ENCODE measurements around the gene DPM2. TPM values are rescaled to one million over a fixed set of nuclear protein-coding genes. Genes with fewer than 3 reads are reported as not detected.

DPM2 gene, protein sequence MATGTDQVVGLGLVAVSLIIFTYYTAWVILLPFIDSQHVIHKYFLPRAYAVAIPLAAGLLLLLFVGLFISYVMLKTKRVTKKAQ
- 20.5 and 23.8 TPM in 2 replicates for total RNA-seq

DNA sequence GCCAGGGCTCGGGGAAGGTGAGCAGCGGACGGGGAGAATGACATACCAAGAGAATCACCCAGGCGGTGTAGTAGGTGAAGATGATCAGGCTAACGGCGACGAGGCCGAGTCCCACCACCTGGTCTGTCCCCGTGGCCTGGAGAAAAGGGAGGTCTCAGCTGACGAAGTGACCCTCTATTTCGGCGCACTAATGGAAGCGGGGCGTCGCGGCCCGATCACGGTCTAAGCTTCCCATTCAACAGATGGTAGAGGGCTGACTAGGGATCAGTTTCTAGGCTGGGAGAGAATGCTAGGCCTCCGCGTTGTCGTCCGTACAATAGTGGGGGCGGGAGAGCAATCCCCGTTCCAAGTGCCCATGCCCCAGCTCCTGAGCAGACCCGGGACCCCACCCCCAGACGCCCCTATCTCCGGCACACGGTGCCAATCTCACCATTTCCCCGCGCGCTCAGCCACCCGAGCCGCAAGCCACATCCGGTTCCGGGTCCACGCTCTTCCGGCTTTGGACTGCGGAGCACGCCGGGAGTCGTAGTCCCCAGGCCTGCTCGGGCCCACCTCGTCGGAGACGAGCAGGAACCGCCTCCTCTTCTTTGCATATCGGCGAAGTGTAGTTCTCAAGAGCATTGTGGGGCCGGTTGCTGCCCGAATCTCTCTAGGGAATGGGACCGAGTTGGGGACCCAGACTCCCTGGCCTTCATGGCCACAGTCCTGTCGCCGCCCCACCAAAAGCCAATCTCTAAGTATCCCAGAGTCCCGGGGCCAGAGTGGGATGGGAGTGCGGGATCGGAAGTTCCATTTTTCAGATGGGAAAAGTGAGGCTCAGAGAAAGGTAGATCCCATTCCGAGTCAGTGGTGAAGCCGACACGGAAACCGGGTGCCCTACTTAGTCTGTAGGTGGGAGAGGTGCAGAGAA, at the start of gene DPM2:
DPM2 (minus strand) TSS at position 467 of the 910 bp plus-strand sequence; CDS start at position 433, 34 bp downstream.

DNA sequence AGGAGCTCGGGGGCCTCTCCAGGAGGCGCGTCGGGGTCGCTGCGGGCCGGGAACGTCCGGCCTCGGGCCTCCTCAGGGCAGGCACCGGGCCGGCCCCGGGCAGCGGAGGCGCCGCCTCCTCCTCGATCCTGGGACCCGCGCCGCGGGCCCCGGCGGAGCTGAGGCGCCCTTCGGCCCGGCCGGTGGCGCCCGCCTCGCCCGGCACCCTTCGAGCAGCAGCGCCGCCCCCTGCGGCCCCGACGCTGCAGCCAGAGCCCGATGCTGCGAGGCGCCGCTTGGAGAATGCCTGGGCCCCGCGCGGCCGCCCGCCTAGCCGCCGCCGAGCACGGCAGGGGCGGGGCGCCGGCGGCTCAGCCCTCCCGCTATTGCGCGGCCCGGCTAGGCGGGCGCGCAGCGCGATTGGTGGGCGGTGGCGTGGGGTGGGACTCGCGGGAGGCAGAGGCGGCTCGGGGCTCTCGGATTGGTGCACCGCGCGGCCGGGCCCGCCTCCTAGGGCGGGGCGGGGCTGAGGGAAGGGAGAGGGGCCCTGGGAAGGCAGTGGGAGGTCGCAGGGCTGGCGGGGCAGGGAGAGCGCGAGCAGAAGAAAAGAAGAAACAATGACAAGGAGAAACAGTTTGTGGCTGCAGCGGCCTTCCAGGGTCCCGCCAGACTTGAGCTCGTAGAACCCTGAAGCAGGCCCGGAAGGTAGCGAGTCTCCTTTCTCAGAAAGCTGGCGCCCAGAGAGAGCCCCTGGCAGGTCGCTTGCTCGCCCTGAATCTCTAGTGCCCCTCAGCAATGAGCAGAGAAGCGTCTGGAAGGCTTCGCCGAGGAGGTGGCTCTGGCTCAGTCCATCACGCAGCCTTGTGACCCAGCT, 43.3 kb upstream of the DPM2 start, which contains the start of gene EEIG1:
EEIG1 (minus strand) TSS at position 284 of the 853 bp plus-strand sequence. CDS start 852 bp downstream, outside the sequence.

DNA sequence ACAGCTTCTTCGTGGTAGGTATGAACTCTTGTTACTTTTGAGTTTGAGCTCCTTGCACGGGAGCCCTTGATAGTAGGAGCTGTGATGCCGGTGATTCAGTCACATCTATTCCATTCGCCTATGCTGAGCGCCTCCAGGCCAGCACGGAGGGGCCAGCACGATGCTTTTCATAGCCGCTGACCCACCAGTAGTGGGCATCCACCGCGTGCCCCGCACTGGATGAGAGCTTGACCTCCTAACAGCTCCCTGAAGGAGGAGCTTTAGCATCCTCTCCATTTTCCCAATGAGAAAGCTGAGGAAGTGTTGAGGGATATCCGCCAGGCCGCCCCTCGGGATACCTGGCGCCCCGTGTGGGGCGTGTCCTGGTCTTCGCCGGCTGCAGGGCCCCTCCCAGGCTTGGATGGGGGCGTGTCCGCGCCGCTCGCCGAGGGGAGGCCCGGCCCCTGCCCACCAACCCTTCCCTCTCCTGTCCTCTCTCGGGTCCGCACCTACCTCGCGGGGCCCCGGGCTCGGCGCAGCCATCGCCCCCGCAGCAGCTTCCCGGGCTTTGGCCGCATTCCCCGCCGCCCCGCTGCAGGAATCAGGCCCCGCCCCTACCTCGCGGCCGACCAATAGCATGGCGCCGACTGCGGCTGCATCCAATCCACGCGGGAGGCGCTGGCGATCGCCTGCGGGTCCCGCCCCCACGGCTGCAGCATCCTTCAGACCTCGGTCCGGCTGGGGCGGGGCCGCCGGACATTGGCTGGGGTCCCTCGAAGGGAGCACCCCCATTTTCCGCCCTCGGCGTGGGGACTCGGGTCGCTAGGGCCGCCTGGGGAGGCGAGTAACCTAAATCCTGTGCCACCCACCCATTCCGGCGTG, 7.2 kb downstream of the DPM2 start, which contains the start of gene PIP5KL1:
PIP5KL1 (minus strand) TSS at position 547 of the 861 bp plus-strand sequence; CDS start at position 522, 25 bp downstream.

DNA sequence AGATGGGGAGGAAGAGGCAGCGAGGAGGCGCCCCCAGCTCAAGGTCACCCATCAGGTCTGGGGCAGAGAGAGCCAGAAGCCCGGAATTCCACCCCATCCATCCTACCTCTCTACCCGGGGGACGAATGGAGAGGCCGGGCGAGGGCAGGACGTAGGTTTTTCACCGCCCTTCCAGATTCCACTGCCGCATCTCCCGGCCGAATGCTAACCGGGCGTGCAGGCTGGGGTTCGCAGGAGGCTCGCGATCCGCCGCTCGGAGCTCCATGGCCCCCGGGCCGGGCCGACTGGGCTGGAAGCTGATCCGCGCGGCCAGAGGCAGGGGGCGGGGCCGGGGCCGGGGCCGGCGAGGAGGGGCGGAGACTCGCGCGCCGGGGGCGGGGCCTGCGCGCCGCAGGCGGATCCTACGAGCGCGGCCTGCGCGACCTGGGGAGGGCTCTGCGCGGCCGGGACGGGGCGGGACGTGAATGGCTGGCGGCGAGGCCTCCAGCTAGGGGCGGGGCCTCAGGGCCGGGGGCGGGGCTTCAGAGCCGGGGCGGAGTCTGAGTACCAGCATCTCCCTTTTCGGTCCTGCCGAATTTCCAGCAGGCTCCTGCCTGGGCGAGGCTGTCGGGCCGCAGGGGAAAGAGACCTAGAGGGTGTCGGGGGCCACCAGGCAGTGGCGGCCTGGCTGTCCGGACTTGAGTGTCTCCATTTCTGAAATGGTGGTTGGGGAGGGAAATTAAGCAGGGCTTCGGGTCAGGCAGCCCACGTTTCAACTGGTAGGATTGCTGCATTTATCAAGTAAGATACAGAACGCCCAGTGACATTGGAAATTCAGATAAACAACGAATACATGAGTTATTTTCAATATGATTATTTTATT, 20.7 kb downstream of the DPM2 start, which contains the start of gene ST6GALNAC4:
ST6GALNAC4 (minus strand) TSS at position 322 of the 862 bp plus-strand sequence. CDS start 622 bp downstream, outside the sequence.

DNA sequence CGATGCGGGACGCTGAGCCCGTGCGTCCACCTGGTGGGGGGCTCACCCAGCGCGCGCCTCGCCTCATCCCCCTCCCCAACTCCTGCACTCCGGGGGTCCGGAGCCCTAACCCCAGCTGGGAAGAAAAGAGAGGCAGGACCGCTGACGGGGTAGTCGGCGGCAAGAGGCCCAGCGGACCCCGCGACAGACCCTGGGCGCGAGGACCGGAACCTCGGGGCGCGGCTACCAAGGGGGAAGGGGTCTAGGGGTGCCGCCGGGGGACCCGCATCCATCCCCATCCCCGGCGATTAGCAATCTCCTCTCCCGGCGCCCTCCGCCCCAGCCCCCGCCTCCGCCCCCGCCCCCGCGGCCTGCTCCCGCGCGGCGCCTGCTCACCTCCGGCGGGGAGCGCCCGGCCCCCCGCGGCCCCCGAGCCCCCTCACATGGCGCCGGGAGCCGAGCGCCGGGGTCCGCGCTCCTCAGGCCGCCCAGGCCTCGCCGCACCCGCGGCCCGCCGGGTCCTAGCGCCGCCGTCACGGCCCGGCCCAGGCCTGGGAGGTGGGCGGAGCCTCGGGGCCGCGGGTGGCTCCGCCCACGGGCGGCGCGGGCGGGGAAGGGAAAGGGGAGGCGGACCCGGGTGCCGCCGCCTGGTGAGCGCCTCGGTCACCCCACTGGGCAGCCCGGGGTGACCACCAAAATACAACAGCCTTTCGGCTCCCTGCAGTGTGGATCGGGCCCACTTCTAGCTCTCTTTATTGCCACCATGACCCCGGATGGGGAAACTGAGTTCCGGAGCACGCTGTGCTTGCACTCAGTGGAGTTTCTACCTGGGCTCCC, 38.3 kb downstream of the DPM2 start, which contains the start of gene ST6GALNAC6:
ST6GALNAC6 (minus strand) TSS at position 476 of the 816 bp plus-strand sequence. CDS start 1,622 bp downstream, outside the sequence.

Other genes starting within 250 kb of the DPM2 start
- gene CFAP157, start 230.9 kb downstream of the DPM2 start, total RNA-seq, result not detected in 2 replicates
- gene PTRH1, start 222.2 kb downstream of the DPM2 start, total RNA-seq, result 40.9 and 81.9 TPM in 2 replicates
- gene TTC16, start 221.8 kb downstream of the DPM2 start, total RNA-seq, result not detected in 2 replicates
- gene TOR2A, start 202.6 kb downstream of the DPM2 start, total RNA-seq, result 19.5 and 19.6 TPM in 2 replicates
- 70.7 and 86.0 TPM in 2 replicates for gene SH2D3C, start 159.2 kb downstream of the DPM2 start, total RNA-seq
- 82.7 and 84.3 TPM in 2 replicates for gene CDK9, start 151.8 kb downstream of the DPM2 start, total RNA-seq
- 71.7 and 75.6 TPM in 2 replicates for gene FPGS, start 135.0 kb downstream of the DPM2 start, total RNA-seq
- 378 and 433 TPM in 2 replicates for gene ENG, start 83.2 kb downstream of the DPM2 start, total RNA-seq
- 55.0 and 101 TPM in 2 replicates for gene AK1, start 60.2 kb downstream of the DPM2 start, total RNA-seq
- 29.6 and 37.4 TPM in 2 replicates for gene ST6GALNAC6, start 38.3 kb downstream of the DPM2 start, total RNA-seq
- gene ST6GALNAC4, start 20.8 kb downstream of the DPM2 start, total RNA-seq, result 73.9 and 82.3 TPM in 2 replicates
- 0.34 and 1.3 TPM in 2 replicates for gene PIP5KL1, start 7.1 kb downstream of the DPM2 start, total RNA-seq
- gene EEIG1, start 43.1 kb upstream of the DPM2 start, total RNA-seq, result 3.1 and 19.4 TPM in 2 replicates
- 7.6 and 9.0 TPM in 2 replicates for gene NAIF1, start 129.5 kb upstream of the DPM2 start, total RNA-seq
- gene SLC25A25, start 130.4 kb upstream of the DPM2 start, total RNA-seq, result 24.5 and 26.8 TPM in 2 replicates
- gene PTGES2, start 189.9 kb upstream of the DPM2 start, total RNA-seq, result 61.8 and 68.0 TPM in 2 replicates
- gene LCN2, start 211.6 kb upstream of the DPM2 start, total RNA-seq, result not detected in 2 replicates
- gene BBLN, start 222.4 kb upstream of the DPM2 start, total RNA-seq, result 136 and 182 TPM in 2 replicates

All from mammary microvascular endothelial cell (primary cell).